Astrocyte (in vitro differentiated cells and primary cell): ENCODE data around the gene XRCC6. TPM values are rescaled to one million over a fixed set of nuclear protein-coding genes. Genes with fewer than 3 reads are reported as not detected.
A peak's percentile ranks its signal among the peaks of the same experiment; 100 is the strongest.

Experiments used
- DNase-seq: peaks from one replicate; pipeline ENCODE4 v3.0.0-alpha.2; 2010; ENCODE audit warnings: low read depth
- FAIRE-seq: peaks from 2 replicates; lab custom pipeline; 2011; peaks lifted over from hg19 to GRCh38; lab: Jason Lieb, UNC
- H2AFZ ChIP-seq: 2 replicates; pipeline ENCODE4 v1.6.0; 2012; ENCODE audit warnings: low read depth, low read length, inconsistent platforms
- H3K27ac ChIP-seq: 2 replicates; pipeline ENCODE4 v1.5.1; 2011; ENCODE audit warnings: low read depth, low read length, inconsistent platforms
- H3K27me3 ChIP-seq: 2 replicates; pipeline ENCODE4 v1.6.0; 2011; ENCODE audit warnings: low read length, inconsistent platforms; ENCODE audit not compliant: insufficient read depth
- H3K36me3 ChIP-seq: 2 replicates; pipeline ENCODE4 v1.5.1; 2011; ENCODE audit warnings: low read length, inconsistent platforms; ENCODE audit not compliant: insufficient read depth
- H3K4me1 ChIP-seq: 2 replicates; pipeline ENCODE4 v1.5.1; 2011; ENCODE audit warnings: low read length, inconsistent platforms; ENCODE audit not compliant: insufficient read depth
- H3K4me2 ChIP-seq: 2 replicates; pipeline ENCODE4 v1.6.0; 2012; ENCODE audit warnings: low read length, inconsistent platforms
- H3K4me3 ChIP-seq: 2 replicates; pipeline ENCODE4 v1.5.1; 2011; ENCODE audit warnings: low read depth, mild to moderate bottlenecking, low read length, inconsistent platforms; ENCODE audit not compliant: insufficient read depth
- H3K79me2 ChIP-seq: 2 replicates; pipeline ENCODE4 v1.6.0; 2012; ENCODE audit warnings: mild to moderate bottlenecking, low read length, inconsistent platforms; ENCODE audit not compliant: insufficient read depth
- H3K9ac ChIP-seq: 2 replicates; pipeline ENCODE4 v1.6.0; 2012; ENCODE audit warnings: mild to moderate bottlenecking, low read length, inconsistent platforms
- H3K9me3 ChIP-seq: 2 replicates; pipeline ENCODE4 v1.5.1; 2012; ENCODE audit warnings: low read depth, mild to moderate bottlenecking, low read length, inconsistent platforms; ENCODE audit not compliant: insufficient read depth
- H4K20me1 ChIP-seq: 2 replicates; pipeline ENCODE4 v1.6.0; 2012; ENCODE audit warnings: low read length, inconsistent platforms; ENCODE audit not compliant: insufficient read depth
- H3K27ac Mint-ChIP-seq: one replicate; pipeline ENCODE4 v1.8.0; 2021; ENCODE audit warnings: mild to moderate bottlenecking, mixed read lengths; ENCODE audit not compliant: unreplicated experiment
- H3K27me3 Mint-ChIP-seq: one replicate; pipeline ENCODE4 v1.8.0; 2021; ENCODE audit warnings: low read depth, mixed read lengths; ENCODE audit not compliant: unreplicated experiment
- H3K36me3 Mint-ChIP-seq: one replicate; pipeline ENCODE4 v1.8.0; 2021; ENCODE audit warnings: low read depth, mixed read lengths; ENCODE audit not compliant: unreplicated experiment
- H3K4me1 Mint-ChIP-seq: one replicate; pipeline ENCODE4 v1.8.0; 2021; ENCODE audit warnings: low read depth, mixed read lengths; ENCODE audit not compliant: unreplicated experiment
- H3K4me3 Mint-ChIP-seq: one replicate; pipeline ENCODE4 v1.8.0; 2021; ENCODE audit warnings: mild to moderate bottlenecking, moderate library complexity, mixed read lengths; ENCODE audit not compliant: unreplicated experiment
- H3K9me3 Mint-ChIP-seq: one replicate; pipeline ENCODE4 v1.8.0; 2021; ENCODE audit warnings: mild to moderate bottlenecking, mixed read lengths; ENCODE audit not compliant: unreplicated experiment
- EZH2 ChIP-seq: IDR thresholded peaks from 2 replicates; pipeline ENCODE4 v1.6.1; 2012; ENCODE audit warnings: mild to moderate bottlenecking, low read length, inconsistent platforms; ENCODE audit not compliant: insufficient read depth
- total RNA-seq: library from RNA; stranded (reverse); gene quantifications from 2 replicates; pipeline ENCODE4 v1.2.1, GENCODE V29; 2021
- TF ChIP-seq, protein P1 (sequence below): IDR thresholded peaks from 2 replicates; pipeline ENCODE4 v1.5.1; 2011; ENCODE audit warnings: low read depth, mild to moderate bottlenecking, inconsistent platforms, low read length, moderate library complexity; ENCODE audit not compliant: insufficient read depth

The XRCC6 gene
- total RNA-seq, 1 donor from 2014 or later = 232 TPM

DNA sequence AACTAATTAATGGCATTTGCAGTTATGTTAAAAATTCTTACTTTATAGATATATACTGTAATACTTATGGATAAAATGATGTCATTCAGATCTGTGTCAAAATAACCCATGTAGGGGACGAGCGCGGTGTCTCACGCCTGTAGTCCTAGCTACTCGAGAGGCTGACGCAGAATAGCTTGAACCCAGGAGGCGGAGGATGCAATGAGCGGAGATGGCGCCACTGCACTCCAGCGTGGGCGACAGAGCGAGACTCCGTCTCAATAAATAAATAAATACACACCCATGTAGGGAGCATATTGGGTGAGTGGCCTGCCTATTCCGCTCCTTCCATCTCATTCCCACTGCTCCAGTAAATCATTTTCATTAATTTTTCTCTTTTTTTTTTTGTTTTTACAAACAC is 60.5 kb downstream of the XRCC6 start:
- Histone ChIP-seq H3K4me2 (peak overlapping the region; percentile 84), H3K4me1 (peaks cover 4% of the 10 kb centered on the region), H3K27me3 (no peaks in the 10 kb centered on the region), H3K27ac (peak overlapping the region; percentile 81), H3K79me2 (peaks cover 90% of the 10 kb centered on the region), H3K9me3 (no peaks in the 10 kb centered on the region), H3K36me3 (peaks cover 21% of the 10 kb centered on the region), H3K4me3 (peak overlapping the region; percentile 74), H2AFZ (no peak overlapping the region), H3K9ac (peak overlapping the region; percentile 92), H4K20me1 (peaks cover 68% of the 10 kb centered on the region)
- Mint-ChIP-seq H3K4me3 (peak overlapping the region; percentile 97), H3K36me3 (peaks cover 5% of the 10 kb centered on the region), H3K9me3 (no peaks in the 10 kb centered on the region), H3K4me1 (peaks cover 3% of the 10 kb centered on the region), H3K27ac (no peak overlapping the region), H3K27me3 (no peaks in the 10 kb centered on the region)
- DNase-seq (no peak), FAIRE-seq (no peak)
- TF ChIP-seq EZH2 = no peak
- TF ChIP-seq, protein P1, sequence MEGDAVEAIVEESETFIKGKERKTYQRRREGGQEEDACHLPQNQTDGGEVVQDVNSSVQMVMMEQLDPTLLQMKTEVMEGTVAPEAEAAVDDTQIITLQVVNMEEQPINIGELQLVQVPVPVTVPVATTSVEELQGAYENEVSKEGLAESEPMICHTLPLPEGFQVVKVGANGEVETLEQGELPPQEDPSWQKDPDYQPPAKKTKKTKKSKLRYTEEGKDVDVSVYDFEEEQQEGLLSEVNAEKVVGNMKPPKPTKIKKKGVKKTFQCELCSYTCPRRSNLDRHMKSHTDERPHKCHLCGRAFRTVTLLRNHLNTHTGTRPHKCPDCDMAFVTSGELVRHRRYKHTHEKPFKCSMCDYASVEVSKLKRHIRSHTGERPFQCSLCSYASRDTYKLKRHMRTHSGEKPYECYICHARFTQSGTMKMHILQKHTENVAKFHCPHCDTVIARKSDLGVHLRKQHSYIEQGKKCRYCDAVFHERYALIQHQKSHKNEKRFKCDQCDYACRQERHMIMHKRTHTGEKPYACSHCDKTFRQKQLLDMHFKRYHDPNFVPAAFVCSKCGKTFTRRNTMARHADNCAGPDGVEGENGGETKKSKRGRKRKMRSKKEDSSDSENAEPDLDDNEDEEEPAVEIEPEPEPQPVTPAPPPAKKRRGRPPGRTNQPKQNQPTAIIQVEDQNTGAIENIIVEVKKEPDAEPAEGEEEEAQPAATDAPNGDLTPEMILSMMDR = no peak

DNA sequence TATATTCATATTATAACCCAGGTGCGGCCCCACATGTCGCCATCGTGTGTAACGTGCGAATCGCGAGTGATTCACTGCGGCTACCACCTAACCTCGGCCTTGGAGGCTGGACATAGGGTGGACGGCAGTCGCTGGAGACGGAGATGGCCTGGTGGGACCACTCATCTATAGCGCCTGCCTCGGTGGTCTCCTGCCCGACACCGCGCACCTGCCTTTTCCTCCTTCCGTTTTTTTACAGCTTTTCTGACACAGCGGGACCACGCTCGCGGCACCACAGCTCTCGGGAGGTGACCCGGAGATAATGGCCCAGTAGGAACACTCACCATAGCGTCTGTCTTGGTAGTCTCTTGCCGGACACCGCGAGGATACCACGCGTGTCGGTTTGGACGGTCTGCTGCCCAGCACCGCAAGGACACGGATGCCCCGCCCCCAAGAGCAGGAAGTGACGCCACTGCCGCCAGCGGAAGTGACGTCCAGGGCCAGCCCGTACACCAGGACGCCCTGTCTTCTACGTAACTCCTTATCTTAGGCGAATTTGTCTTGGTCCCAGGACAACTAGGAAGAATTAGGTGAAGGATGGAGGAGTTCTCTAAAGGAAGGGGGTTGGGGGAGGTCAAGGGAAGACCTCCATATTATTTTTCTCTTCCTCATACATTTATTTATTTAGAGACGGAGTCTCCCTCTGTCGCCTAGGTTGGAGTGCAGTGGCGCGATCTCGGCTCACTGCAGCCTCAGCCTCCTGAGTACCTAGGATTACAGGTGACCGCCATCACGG is 61.1 kb downstream of the XRCC6 start:
- Histone ChIP-seq H3K27ac (peak overlapping the region; percentile 81), H3K4me1 (peaks cover 4% of the 10 kb centered on the region), H3K9me3 (no peaks in the 10 kb centered on the region), H3K36me3 (peaks cover 17% of the 10 kb centered on the region), H3K9ac (peak overlapping the region; percentile 92), H3K4me3 (peak overlapping the region; percentile 74), H4K20me1 (peaks cover 70% of the 10 kb centered on the region), H3K27me3 (no peaks in the 10 kb centered on the region), H3K79me2 (peaks cover 93% of the 10 kb centered on the region), H2AFZ (peak overlapping the region; percentile 67), H3K4me2 (peak overlapping the region; percentile 84)
- DNase-seq (peak; percentile 80), FAIRE-seq (no peak)
- no peaks in the 10 kb centered on the region for H3K9me3 Mint-ChIP-seq
- peak overlapping the region; percentile 97 for H3K4me3 Mint-ChIP-seq
- no peaks in the 10 kb centered on the region for H3K27me3 Mint-ChIP-seq
- peaks cover 6% of the 10 kb centered on the region for H3K4me1 Mint-ChIP-seq
- peaks cover 5% of the 10 kb centered on the region for H3K36me3 Mint-ChIP-seq
- TF ChIP-seq, protein P1 = no peak
- TF ChIP-seq EZH2 = no peak
- peak overlapping the region; percentile 97 for H3K27ac Mint-ChIP-seq

DNA sequence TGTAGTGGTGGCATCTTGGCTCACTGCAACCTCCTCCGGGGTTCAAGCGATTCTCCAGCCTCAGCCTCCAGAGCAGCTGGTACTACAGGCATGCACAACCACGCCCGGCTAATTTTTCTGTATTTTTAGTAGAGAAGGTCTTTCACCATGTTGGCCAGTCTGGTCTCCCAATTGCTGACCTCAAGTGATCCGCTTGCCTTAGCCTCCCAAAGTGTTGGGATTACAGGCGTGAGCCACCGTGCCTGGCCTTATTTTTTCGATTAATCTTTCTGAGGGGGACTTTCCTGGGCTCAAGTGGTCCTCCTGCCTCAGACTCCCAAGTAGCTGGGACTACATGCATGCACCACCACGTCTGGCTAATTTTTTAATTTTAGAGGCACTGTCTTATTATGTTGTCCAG is 62.0 kb downstream of the XRCC6 start:
- peak overlapping the region; percentile 84 for H3K4me2 ChIP-seq
- H3K9me3 ChIP-seq = no peaks in the 10 kb centered on the region
- peaks cover 6% of the 10 kb centered on the region for H3K4me1 Mint-ChIP-seq
- no peak overlapping the region for H3K4me3 ChIP-seq
- H3K27ac ChIP-seq = peak overlapping the region; percentile 81
- H3K4me1 ChIP-seq = peaks cover 11% of the 10 kb centered on the region
- H3K27me3 ChIP-seq = no peaks in the 10 kb centered on the region
- peak overlapping the region; percentile 97 for H3K27ac Mint-ChIP-seq
- FAIRE-seq = no peak
- peak overlapping the region; percentile 97 for H3K4me3 Mint-ChIP-seq
- TF ChIP-seq, protein P1 = no peak
- no peak for TF ChIP-seq EZH2
- H4K20me1 ChIP-seq = peaks cover 72% of the 10 kb centered on the region
- DNase-seq = no peak
- H3K36me3 ChIP-seq = peaks cover 17% of the 10 kb centered on the region
- H2AFZ ChIP-seq = no peak overlapping the region
- H3K9me3 Mint-ChIP-seq = no peaks in the 10 kb centered on the region
- peaks cover 5% of the 10 kb centered on the region for H3K36me3 Mint-ChIP-seq
- peaks cover 95% of the 10 kb centered on the region for H3K79me2 ChIP-seq
- no peaks in the 10 kb centered on the region for H3K27me3 Mint-ChIP-seq
- H3K9ac ChIP-seq = peak overlapping the region; percentile 92
